ENCODE results near the gene NID2. TPM values are rescaled to one million over a fixed set of nuclear protein-coding genes. Genes with fewer than 3 reads are reported as not detected.

Gene NID2
- total and polyA plus RNA-seq, 9 of the 15 experiments (the other 6 are each of a cell fraction or from before 2014, with no cell fraction given): 0.04 to 0.45 (median 0.16) TPM; not detected in 3

GRCh38 chr14:52077256-52077979, 8.6 kb upstream of the NID2 start:
- Histone ChIP-seq H3K4me2 (ENCODE audit: insufficient read depth, low read length) (no peak overlapping the region), H3K9me3 (replicated peaks; ENCODE audit: control insufficient read depth, insufficient read depth, low read depth, low read length) (no peaks in the 10 kb centered on the region), H3K4me1 (replicated peaks in 1 of 2; ENCODE audit: control insufficient read depth in 2 of 2, insufficient read depth in 2 of 2, low read length in 2 of 2) (no peaks in the 10 kb centered on the region), H4K20me1 (replicated peaks; ENCODE audit: control insufficient read depth, insufficient read depth, low read length) (no peaks in the 10 kb centered on the region), H3K27me3 (ENCODE audit: control insufficient read depth in 2 of 2, insufficient read depth in 2 of 2, low read length in 2 of 2) (no peaks in the 10 kb centered on the region), H2AFZ (ENCODE audit: low read depth, low read length) (no peak overlapping the region), H3K9ac (ENCODE audit: insufficient read depth in 1 of 2, low read depth in 2 of 2, low read length in 2 of 2) (no peak overlapping the region), H3K9me1 (ENCODE audit: control insufficient read depth, insufficient read depth, low read length) (no peaks in the 10 kb centered on the region), H3K27ac (ENCODE audit: extremely low read depth, low read depth, low read length) (no peak overlapping the region), H3K4me3 (no peak overlapping the region), H3K79me2 (ENCODE audit: control insufficient read depth, insufficient read depth, low read length) (no peaks in the 10 kb centered on the region), H3K36me3 (ENCODE audit: control insufficient read depth, insufficient read depth, low read length) (no peaks in the 10 kb centered on the region)
- 0% methylated on average over 2 of the region's 2 CpGs for WGBS (ENCODE audit: insufficient coverage, low coverage, missing lambda C conversion rate)
- no TSS peak for BruUV-seq (replicated peaks)
- POLR2A ChIA-PET: no interaction called here
- DNase-seq (ENCODE audit: extremely low read depth in 1 of 4, low spot score in 3 of 4): no peak
- CTCF ChIA-PET (ENCODE audit: low intra/inter-chr PET ratio): no interaction called here
- no peak for ATAC-seq
- intact Hi-C loops (cut with micrococcal nuclease): no loop called here
- no peak for FAIRE-seq
- in situ Hi-C loops (cut with MboI): no loop called here
- TF ChIP-seq STAG1 (CRISPR knock-in tag; IDR thresholded peaks at IDR 0.05; ENCODE audit: borderline replicate concordance): no peak
- no peak for TF ChIP-seq ZNF707 (CRISPR knock-in tag; conservative IDR thresholded peaks at IDR 0.05)
- TF ChIP-seq POLR2AphosphoS5 (IDR thresholded peaks at IDR 0.05; ENCODE audit: control insufficient read depth, insufficient read depth, low read depth, low read length): no peak
- TF ChIP-seq, protein P1, sequence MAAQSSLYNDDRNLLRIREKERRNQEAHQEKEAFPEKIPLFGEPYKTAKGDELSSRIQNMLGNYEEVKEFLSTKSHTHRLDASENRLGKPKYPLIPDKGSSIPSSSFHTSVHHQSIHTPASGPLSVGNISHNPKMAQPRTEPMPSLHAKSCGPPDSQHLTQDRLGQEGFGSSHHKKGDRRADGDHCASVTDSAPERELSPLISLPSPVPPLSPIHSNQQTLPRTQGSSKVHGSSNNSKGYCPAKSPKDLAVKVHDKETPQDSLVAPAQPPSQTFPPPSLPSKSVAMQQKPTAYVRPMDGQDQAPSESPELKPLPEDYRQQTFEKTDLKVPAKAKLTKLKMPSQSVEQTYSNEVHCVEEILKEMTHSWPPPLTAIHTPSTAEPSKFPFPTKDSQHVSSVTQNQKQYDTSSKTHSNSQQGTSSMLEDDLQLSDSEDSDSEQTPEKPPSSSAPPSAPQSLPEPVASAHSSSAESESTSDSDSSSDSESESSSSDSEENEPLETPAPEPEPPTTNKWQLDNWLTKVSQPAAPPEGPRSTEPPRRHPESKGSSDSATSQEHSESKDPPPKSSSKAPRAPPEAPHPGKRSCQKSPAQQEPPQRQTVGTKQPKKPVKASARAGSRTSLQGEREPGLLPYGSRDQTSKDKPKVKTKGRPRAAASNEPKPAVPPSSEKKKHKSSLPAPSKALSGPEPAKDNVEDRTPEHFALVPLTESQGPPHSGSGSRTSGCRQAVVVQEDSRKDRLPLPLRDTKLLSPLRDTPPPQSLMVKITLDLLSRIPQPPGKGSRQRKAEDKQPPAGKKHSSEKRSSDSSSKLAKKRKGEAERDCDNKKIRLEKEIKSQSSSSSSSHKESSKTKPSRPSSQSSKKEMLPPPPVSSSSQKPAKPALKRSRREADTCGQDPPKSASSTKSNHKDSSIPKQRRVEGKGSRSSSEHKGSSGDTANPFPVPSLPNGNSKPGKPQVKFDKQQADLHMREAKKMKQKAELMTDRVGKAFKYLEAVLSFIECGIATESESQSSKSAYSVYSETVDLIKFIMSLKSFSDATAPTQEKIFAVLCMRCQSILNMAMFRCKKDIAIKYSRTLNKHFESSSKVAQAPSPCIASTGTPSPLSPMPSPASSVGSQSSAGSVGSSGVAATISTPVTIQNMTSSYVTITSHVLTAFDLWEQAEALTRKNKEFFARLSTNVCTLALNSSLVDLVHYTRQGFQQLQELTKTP (IDR thresholded peaks at IDR 0.05; ENCODE audit: low read depth in 1 of 2, partially characterized antibody in 2 of 2): no peak
- TF ChIP-seq ZKSCAN3 (CRISPR knock-in tag; IDR thresholded peaks at IDR 0.05): no peak
- no peak for TF ChIP-seq ZNF24 (IDR thresholded peaks at IDR 0.05)
- TF ChIP-seq DMBX1 (CRISPR knock-in tag; IDR thresholded peaks at IDR 0.05; ENCODE audit: borderline replicate concordance): no peak
- TF ChIP-seq ZNF76 (CRISPR knock-in tag; IDR thresholded peaks at IDR 0.05; ENCODE audit: borderline replicate concordance): no peak
- TF ChIP-seq NKRF (IDR thresholded peaks at IDR 0.05; ENCODE audit: borderline replicate concordance): no peak
- no peak for TF ChIP-seq CUX1 (CRISPR knock-in tag; IDR thresholded peaks at IDR 0.05)

Data from K562 (cell line).